Common myeloid progenitor, CD34-positive (primary cell): Measurements from ENCODE around the gene TRPM2.
"Not testable (repeated sequence)": the region's sequence is repeated elsewhere in the genome, so short reads cannot be mapped to it uniquely, and the experiment has no call there.

Experiments used
- CTCF ChIA-PET: fragments of 350-600 bp; sonication (Branson Sonifier 250); formaldehyde crosslinking; loops from one replicate; lab custom pipeline; 2021; ENCODE audit warnings: antibody characterized with exemption; lab: Charles Lee
- POLR2A ChIA-PET: fragments of 350-600 bp; sonication (Branson Sonifier 250); formaldehyde crosslinking; loops from one replicate; lab custom pipeline; 2021; ENCODE audit warnings: antibody characterized with exemption; lab: Charles Lee
- DNase-seq, 3 donors: peaks; one replicate each; pipeline versions ENCODE4 v3.0.0 to v3.0.0-alpha.2; 2013
- H3K27ac ChIP-seq, 2 experiments: 1 replicate in 1 of 2; 2 replicates in 1 of 2; pipeline ENCODE4 v1.7.0; 2013; ENCODE audit warnings: inconsistent platforms in 2 of 2, low read length in 2 of 2, mild to moderate bottlenecking in 2 of 2, low read depth in 1 of 2, moderate library complexity in 1 of 2; ENCODE audit not compliant: severe bottlenecking in 2 of 2, insufficient read depth in 1 of 2, poor library complexity in 1 of 2
- H3K27me3 ChIP-seq, 5 experiments: replicated peaks in 2 of 5; 1 replicate in 3 of 5; 2 replicates in 2 of 5; pipeline versions ENCODE4 v1.6.1 to v1.7.0; 2013; ENCODE audit warnings: low read length in 4 of 5, mild to moderate bottlenecking in 2 of 5, moderate library complexity in 2 of 5, inconsistent platforms in 1 of 5; ENCODE audit not compliant: insufficient read depth in 5 of 5, control insufficient read depth in 4 of 5
- H3K36me3 ChIP-seq, 4 experiments: 1 replicate in 2 of 4; 2 replicates in 2 of 4; pipeline versions ENCODE4 v1.6.1 to v1.7.0; 2013; ENCODE audit warnings: low read length in 3 of 4, control low read depth in 1 of 4, mild to moderate bottlenecking in 1 of 4; ENCODE audit not compliant: control insufficient read depth in 4 of 4, insufficient read depth in 4 of 4
- H3K4me1 ChIP-seq, 4 experiments: 1 replicate in 3 of 4; 2 replicates in 1 of 4; pipeline versions ENCODE4 v1.6.1 to v1.7.1; 2013; ENCODE audit warnings: low read length in 3 of 4, mild to moderate bottlenecking in 3 of 4, control low read depth in 1 of 4, inconsistent platforms in 1 of 4, moderate library complexity in 1 of 4; ENCODE audit not compliant: control insufficient read depth in 4 of 4, insufficient read depth in 4 of 4; ENCODE audit errors: control extremely low read depth in 1 of 4
- H3K4me3 ChIP-seq, 7 experiments: 1 replicate in 4 of 7; 2 replicates in 3 of 7; pipeline versions ENCODE4 v1.5.1 to v1.7.0; 2013; ENCODE audit warnings: mild to moderate bottlenecking in 7 of 7, low read length in 6 of 7, moderate library complexity in 6 of 7, inconsistent platforms in 2 of 7, low read depth in 2 of 7, control low read depth in 1 of 7; ENCODE audit not compliant: insufficient read depth in 4 of 7, control insufficient read depth in 1 of 7; ENCODE audit errors: extremely low read depth in 1 of 7
- H3K9me3 ChIP-seq, 5 experiments: 1 replicate in 4 of 5; 2 replicates in 1 of 5; pipeline versions ENCODE4 v1.6.1 to v1.7.1; 2013; ENCODE audit warnings: low read length in 4 of 5, mild to moderate bottlenecking in 2 of 5, inconsistent platforms in 1 of 5, low read depth in 1 of 5, moderate library complexity in 1 of 5; ENCODE audit not compliant: control insufficient read depth in 4 of 5, insufficient read depth in 2 of 5; ENCODE audit errors: control extremely low read depth in 1 of 5
- WGBS: methylation state at CpG from one replicate; pipeline ENCODE4 v1.1.5; 2013; ENCODE audit not compliant: insufficient coverage; 5-methylcytosine and 5-hydroxymethylcytosine counted together

TRPM2 gene

GRCh38 chr21:44335266-44336059, 18.0 kb upstream of the TRPM2 start:
- Histone ChIP-seq H3K27ac (no peak overlapping the region), H3K4me1 (peaks cover 9 to 17% (median 16%) of the 10 kb centered on the region in 4 experiments), H3K9me3 (no peaks in the 10 kb centered on the region), H3K4me3 (no peak overlapping the region), H3K36me3 (peaks cover 0 to 17% (median 8%) of the 10 kb centered on the region in 4 experiments), H3K27me3 (no peaks in the 10 kb centered on the region)
- CTCF ChIA-PET: no interaction called here
- POLR2A ChIA-PET: no interaction called here
- no peak for DNase-seq
- 94% methylated on average over 18 of the region's 24 CpGs for WGBS

- ChIA-PET CTCF (interaction anchor here (1.5 kb wide), 1 partner anchor 40 kb away, joined by 4 read pairs; no protein-coding TSS in a partner anchor), POLR2A (no interaction called here)
- Histone ChIP-seq H3K4me3 (no peak overlapping the region), H3K9me3 (no peaks in the 10 kb centered on the region), H3K36me3 (peaks cover 0 to 15% (median 6%) of the 10 kb centered on the region in 4 experiments), H3K27ac (no peak overlapping the region), H3K27me3 (no peaks in the 10 kb centered on the region), H3K4me1 (peaks cover 9 to 22% (median 20%) of the 10 kb centered on the region in 4 experiments)
- 100% methylated on average over 1 of the region's 3 CpGs for WGBS
- no peak for DNase-seq
These were observed 16.0 kb upstream of the TRPM2 start for GRCh38 chr21:44337449-44337848.

- Histone ChIP-seq H3K27me3 (no peaks in the 10 kb centered on the region), H3K27ac (peak overlapping the region in 1 of 2 experiments; percentile 58), H3K9me3 (no peaks in the 10 kb centered on the region), H3K36me3 (peaks cover 0 to 13% (median 6%) of the 10 kb centered on the region in 4 experiments), H3K4me1 (peaks cover 9 to 28% (median 20%) of the 10 kb centered on the region in 4 experiments), H3K4me3 (peak overlapping the region in 4 of 7 experiments; percentile 10 to 68 (median 54))
- peak; percentile 28 to 44 (median 43) for DNase-seq
- ChIA-PET CTCF (interaction anchor here (0.8 to 4.4 kb wide), 3 partner anchors 9 to 140 kb away, joined by 3 to 12 read pairs (median 3); no protein-coding TSS in a partner anchor), POLR2A (no interaction called here)
- WGBS: 42% methylated on average over 9 of the region's 47 CpGs
These were observed 15.2 kb upstream of the TRPM2 start for GRCh38 chr21:44337941-44338895.

- peak within 1 kb of the TSS; percentile 73 to 92 (median 87) for H3K4me3 ChIP-seq
- DNase-seq: peak; percentile 95 to 98 (median 98)
- H3K4me1 ChIP-seq: peaks cover 9 to 28% (median 20%) of the 10 kb centered on the region in 4 experiments
- WGBS: 0% methylated on average over 59 of the region's 90 CpGs
- no peaks in the 10 kb centered on the region for H3K27me3 ChIP-seq
- H3K27ac ChIP-seq: peak within 1 kb of the TSS; percentile 89 to 96
- H3K9me3 ChIP-seq: no peaks in the 10 kb centered on the region
- CTCF ChIA-PET: interaction anchor here (1.0 to 4.4 kb wide), 5 partner anchors 16 to 139 kb away, joined by 3 to 12 read pairs (median 3); no protein-coding TSS in a partner anchor
- peaks cover 0 to 13% (median 6%) of the 10 kb centered on the region in 4 experiments for H3K36me3 ChIP-seq
- POLR2A ChIA-PET: no interaction called here
These were observed 14.2 kb upstream of the TRPM2 start, which contains the start of gene CFAP410 for GRCh38 chr21:44338971-44339910. Gene CFAP410, minus strand, starts transcription at chr21:44339390. Its CDS starts 196 bp downstream, at chr21:44339194.

GRCh38 chr21:44341726-44342458, 11.5 kb upstream of the TRPM2 start:
- POLR2A ChIA-PET, H3K36me3 ChIP-seq: not testable (repeated sequence)

More at GRCh38 chr21:44341726-44342458, 11.5 kb upstream of the TRPM2 start:
- not testable (repeated sequence) for H3K27ac ChIP-seq, H3K4me3 ChIP-seq, H3K27me3 ChIP-seq, DNase-seq, H3K9me3 ChIP-seq
- CTCF ChIA-PET: interaction anchor here (1.0 to 4.4 kb wide), 5 partner anchors 11 to 114 kb away, joined by 3 to 12 read pairs (median 3); partner anchors contain the start of gene TRPM2
- 98% methylated on average over 6 of the region's 12 CpGs for WGBS
- peaks cover 9 to 28% (median 20%) of the 10 kb centered on the region in 4 experiments for H3K4me1 ChIP-seq
